GM19452 (cell line): ENCODE data around the gene EIF4H.
A peak's percentile ranks its signal among the peaks of the same experiment; 100 is the strongest.
"Not testable (repeated sequence)": the region's sequence is repeated elsewhere in the genome, so short reads cannot be mapped to it uniquely, and the experiment has no call there.

Source experiments
- ATAC-seq: cut with Tn5 transposase; IDR thresholded peaks from one replicate; pipeline ENCODE4 v1.9.1; 2021; ENCODE audit not compliant: unreplicated experiment

The EIF4H gene

DNA sequence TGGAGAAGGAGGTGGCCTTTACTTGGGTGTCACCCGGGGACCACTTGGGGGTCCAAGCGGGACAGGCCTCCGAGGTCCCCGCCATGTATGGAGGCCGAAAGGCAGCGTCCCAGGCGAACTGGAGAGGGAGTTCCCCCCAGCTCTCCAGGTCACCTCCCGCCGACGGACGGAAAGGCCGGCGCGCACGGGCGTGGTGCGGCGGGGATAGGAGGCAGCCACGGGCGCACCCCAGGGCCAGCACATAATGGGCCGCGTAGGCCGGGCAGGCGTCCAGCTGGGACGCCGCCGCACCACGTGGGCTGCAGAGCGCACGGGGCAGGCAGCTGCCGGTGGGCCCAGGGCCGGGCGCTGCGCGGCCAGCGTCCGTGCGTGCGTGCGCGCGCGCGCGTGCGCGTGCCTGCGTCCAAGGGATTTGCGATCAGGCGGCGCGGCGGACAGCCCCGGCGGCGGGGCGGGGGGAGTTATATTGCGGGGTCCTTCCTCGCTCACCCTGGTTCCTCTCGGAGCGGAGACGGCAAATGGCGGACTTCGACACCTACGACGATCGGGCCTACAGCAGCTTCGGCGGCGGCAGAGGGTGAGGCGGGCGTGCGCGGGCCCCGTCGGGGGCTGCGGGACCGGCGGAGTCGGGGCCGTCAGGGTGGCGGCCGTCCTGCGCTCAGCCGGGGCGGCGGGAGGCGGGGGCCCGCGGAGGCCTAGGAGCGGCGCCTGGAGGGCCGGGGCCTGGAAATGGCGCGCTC lies at the start of gene EIF4H:
EIF4H (plus strand) TSS at position 491 of the 740 bp plus-strand sequence; CDS start at position 519, 28 bp downstream.
- peak; percentile 84 for ATAC-seq

DNA sequence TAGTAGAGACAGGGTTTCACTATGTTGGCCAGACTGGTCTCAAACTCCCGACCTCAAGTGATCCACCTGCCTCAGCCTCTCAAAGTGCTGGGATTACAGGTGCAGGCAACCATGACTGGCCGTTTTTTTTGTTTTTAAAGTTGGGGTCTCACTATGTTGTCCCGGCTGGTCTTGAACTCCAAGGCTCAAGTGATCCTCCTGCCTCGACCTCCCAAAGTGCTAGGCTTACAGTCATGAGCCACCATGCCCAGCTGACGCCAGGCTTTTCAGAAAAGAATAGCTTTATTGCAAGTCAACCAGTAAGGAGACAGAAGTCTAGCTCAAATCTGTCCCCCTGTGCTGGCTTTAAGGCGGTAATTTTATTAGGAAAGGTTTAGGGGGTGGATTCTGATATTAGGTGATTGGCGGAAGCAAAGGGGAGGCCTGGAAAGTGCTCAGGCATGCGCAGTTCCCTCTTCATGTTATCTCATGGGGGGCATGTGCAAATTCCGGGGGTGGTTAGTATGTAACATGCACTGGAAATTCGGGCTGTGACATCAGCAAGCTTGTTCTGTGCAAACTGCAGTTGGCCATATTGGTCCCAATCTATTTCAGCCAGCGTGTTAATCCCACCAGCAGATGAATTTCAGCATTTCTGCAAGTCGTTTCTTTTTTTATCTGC lies 47.8 kb upstream of the EIF4H start:
- no peak for ATAC-seq

DNA sequence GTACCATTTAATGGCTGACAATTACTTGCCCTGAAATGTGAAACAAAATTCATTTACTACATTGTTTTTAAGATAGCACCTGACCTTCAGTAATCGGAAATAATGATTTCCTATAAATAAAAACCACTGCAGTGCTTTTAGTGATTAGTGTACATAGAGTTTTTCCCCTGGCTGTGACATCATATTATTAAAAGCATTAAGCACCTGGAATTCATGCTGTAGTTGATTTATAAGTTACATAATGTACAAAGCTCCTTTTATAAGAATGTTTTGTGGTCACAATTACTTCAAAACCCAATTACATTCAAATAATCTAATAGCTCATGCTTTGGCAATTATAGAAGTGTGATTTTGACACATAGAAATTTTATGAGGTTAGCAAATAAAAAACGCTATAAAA lies 44.3 kb upstream of the EIF4H start:
- ATAC-seq: no peak

DNA sequence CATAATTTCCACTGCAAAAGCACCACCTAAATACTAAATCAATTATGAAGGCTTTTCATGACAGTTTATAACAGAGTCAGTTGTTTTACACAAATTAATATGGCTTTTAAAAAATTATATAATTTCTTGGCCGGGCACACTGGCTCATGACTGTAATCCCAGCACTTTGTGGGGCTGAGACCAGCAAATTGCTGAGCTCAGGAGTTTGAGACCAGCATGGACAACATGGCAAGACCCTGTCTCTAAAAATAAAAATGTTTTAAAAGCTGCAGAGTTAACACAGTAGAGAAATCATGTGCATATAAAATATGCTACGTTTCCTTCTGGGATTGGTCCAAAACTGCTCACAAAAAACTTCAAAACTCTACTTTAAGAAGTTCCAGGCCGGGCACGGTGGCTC lies 43.6 kb upstream of the EIF4H start:
- ATAC-seq: no peak

DNA sequence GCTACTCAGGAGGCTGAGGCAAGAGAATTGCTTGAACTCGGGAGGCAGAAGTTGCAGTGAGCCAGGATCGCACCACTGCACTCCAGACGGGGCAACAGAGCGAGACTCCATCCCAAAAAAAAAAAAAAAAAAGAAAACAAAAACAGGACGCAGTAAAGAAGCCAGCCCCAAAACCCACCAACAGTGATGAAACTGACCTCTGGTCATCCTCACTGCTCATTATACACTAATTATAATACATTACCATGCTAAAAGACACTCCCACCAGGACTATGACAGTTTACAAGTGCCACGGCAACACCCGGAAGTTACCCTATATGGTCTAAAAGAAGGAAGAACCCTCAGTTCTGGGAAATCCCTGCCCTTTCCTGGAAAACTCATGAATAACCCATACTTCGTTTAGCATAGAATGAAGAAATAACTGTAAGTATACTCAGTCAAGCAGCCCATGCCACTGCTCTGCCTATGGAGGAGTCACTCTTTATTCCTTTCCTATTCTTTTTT lies 40.0 kb upstream of the EIF4H start:
- no peak for ATAC-seq

DNA sequence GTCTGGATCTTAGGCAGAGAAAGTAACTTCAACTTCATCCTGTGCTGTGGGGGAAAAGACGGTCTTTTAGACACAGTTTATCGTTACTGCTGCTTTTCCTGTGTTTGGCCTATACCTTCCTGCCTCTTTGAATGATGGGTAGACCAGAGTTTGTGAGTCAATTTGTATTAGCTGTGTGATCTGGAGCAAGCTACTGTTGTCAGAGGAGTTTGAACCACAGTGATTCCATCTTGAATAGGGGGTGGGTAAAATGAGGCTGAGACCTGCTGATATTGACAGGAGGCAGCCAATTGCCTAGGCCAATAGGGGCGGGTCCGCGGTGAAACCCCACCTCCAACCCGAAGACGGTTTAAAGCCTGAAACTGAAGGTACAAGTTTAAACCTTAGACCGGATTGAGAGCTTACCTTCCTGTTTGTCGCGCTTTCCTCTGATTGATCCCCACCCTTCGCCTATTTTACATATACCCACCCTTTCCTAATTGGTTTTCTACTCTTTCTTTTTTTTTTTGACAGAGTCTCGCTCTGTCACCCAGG lies 35.8 kb upstream of the EIF4H start:
- ATAC-seq: no peak

DNA sequence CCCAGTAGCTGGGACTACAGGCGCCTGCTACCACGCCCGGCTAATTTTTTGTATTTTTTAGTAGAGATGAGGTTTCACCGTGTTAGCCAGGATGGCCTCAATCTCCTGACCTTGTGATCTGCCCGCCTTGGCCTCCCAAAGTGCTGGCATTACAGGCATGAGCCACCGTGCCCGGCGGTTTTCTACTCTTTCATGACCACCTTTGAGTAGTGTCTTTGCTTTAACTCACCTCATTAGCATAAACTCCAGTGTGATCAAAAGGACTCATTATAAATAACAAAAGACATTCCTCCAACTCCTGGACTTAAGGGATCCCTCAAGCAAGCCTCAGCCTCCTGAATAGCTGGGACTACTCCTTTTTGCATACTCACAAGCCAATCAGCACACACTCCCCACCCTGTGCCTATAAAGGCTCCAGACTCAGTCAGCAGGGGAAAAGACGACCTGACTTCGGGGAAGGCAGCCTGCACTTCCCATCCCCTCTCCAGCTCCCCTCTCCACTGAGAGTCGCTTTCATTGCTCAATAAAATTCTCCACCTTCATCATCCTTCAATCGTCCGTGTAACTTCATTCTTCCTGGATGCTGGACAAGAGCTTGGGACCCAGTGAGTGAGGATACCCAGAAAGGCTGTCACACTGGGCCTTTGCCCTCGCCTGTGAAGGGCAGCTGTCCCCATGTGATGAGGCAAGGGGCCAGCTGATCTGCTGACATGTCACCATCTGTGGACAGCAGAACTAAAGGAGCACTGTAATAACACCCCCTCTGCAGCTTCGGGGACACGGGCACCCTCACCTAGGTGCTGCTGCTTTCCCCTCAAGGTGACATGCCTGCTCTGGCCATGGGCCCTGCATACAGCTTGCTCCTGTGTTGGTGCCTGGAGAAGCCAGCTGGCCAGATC lies 35.0 kb upstream of the EIF4H start:
- ATAC-seq: no peak

DNA sequence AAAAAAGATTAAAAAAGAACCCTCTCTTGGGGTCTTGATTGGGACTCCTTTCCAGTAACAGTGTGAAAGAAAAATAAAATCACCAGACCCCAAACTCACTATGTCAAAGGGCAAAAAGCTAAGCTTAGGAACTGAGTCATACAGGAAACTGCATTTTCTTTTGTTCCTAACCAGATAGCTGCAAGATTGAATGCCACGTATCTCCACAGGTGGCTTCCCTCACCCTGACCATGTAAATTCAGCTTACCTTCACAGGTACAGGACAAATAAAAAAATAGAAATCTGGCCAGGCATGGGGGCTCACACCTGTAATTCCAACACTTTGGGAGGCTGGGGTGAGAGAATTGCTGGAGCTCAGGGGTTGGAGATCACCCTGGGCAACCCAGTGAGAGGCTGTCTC lies 32.5 kb upstream of the EIF4H start:
- no peak for ATAC-seq

DNA sequence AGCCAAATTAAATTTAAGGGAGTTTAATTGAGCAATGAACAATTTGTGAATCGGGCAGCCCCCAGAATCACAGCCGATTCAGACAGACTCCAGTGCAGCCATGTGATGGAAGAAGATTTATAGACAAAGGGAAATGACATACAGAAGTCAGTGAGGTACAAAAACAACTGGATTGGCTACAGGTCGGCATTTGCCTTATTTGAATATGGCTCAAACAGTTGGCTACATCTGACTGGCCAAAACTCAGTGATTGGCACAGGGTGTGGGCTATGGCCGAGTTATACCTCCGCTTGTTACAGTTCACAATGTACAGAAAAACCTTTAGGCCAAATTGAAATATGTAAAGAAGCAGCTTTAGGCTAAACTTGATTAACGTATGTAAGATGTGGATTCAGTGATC lies 30.8 kb upstream of the EIF4H start:
- no peak for ATAC-seq

DNA sequence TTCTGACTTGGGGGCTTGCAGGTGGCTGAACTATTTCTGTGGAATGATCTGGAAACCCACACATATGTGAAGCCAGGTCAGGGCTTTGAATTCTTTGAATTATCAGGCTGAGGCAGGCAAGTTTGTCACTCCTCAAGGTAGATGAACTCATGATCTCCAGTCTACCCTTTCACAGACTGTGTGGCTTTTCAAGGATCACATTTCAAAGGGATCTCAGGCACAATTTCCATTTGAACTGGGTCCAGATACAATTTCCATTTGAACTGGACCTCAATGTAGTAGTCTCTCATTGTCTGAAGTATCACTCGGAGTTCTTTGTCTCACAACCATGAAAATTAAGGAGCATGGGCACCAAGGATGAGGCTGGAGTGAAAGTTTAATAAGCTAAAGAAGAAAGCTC lies 25.7 kb upstream of the EIF4H start:
- ATAC-seq: no peak

DNA sequence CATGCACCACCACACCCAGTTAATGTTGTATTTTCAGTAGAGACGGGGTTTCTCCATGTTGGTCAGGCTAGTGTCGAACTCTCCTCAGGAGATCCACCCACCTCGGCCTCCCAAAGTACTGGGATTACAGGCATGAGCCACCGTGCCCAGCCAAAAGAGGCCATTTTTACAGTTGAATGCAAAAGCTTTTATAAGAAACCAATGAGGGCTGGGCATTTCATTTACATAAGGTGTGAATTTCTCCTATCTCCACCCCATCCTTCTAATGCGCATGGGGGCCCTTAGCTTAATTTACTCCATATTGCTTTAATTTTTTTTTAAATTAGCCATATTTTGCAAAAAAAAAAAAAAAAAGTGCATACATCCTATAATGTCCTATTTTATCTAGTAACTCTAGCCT lies 25.1 kb upstream of the EIF4H start:
- ATAC-seq: no peak

DNA sequence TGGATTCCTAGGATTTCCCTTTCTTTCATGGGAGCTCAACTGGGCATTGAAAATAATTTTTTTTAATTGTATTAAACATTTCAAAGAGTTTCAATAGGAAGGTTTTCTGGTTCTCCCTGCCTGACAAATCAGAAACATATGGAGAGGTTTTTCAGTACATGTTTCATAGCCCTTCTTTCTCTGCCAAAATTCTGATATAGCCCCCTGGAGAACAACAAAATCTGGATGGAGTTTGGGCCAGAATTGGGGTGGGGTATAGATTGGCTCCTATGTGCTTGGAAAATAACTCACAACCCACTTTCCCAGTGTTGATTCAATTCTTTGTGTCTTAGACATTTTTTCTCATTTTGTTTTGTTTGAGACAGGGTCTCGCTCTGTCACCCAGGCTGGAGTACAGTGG lies 24.6 kb upstream of the EIF4H start:
- ATAC-seq: no peak

DNA sequence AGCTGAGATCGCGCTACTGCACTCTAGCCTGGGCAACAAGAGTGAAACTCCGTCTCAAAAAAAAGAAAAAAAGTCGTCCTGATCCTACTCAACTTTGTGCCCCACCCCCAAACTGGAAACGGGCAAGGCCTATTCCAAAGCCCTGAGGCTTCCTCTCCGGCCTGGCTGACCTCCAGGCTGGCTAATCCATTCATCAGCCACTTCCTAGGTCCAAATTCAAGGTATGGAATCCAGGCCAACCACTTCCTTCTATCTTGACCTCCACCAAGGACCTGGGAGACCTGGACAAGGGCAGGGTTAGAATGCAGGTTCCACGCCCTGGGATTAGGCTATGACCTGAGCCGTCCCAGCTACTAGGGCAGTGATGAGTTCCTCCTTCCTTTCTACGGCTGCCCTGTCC lies 20.4 kb upstream of the EIF4H start:
- ATAC-seq: no peak

DNA sequence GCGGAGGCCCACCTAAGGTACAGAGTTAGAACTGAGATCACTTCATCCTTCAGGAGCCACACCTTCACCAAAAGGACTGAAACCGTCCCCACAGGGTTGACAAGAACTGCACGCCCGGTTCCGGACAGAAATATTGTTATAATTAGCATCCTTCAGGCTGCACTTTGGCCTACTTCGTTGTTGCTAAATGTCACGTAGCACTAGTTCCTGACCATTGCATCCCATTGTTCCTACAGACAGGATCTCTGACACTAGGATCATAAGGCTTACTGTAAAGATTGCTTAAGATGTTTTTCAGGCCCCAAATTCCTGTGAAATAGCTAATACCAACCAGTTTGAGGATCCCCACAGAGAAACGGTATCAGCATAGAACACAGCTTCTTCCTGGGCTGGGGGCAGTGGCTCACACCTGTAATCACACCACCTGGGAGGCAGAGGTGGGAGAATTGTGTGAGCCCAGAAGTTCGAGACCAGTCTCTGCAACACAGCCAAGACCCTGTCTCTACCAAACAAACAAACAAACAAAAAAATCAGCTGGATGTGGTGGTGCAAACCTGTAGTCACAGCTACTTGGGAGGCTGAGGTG lies 18.3 kb upstream of the EIF4H start:
- no peak for ATAC-seq

DNA sequence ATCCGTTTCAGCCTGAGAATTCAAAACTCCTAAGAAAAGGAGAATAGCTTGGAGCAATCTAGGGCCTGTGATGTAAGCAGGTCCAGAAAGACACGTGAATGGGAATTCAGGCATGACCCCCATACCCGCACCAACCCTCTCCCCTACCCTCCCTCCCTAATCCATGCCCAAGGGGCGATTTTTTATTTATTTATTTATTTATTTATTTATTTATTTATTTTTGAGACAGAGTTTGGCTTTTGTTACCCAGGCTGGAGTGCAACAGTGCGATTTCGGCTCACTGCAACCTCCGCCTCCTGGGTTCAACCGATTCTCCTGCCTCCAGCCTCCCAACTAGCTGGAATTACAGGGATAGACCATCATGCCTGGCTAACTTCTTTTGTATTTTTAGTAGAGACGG lies 16.6 kb upstream of the EIF4H start:
- ATAC-seq: no peak

DNA sequence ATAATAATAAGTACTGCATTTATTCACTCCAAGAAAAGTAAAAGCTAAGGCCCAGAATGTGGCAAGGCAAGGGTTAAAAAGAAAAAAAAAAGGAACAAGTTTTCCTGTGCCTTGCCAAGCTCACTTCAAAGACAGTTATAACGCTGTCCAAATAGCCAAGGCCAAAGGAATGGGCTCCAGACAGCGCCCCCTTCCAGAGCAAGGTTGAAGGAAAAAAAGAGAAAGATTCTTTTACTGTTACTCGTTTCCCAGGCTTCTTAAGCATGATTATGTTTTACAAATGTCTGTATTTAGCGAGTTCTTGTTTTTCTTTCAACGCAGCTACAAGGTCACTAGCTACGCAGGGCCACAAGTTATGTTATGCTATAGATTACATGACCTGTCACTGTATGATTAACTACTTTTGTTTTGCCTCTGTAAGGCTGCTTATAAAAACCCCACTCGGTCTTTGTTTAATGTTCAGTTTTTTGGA lies 9.1 kb upstream of the EIF4H start:
- no peak for ATAC-seq

DNA sequence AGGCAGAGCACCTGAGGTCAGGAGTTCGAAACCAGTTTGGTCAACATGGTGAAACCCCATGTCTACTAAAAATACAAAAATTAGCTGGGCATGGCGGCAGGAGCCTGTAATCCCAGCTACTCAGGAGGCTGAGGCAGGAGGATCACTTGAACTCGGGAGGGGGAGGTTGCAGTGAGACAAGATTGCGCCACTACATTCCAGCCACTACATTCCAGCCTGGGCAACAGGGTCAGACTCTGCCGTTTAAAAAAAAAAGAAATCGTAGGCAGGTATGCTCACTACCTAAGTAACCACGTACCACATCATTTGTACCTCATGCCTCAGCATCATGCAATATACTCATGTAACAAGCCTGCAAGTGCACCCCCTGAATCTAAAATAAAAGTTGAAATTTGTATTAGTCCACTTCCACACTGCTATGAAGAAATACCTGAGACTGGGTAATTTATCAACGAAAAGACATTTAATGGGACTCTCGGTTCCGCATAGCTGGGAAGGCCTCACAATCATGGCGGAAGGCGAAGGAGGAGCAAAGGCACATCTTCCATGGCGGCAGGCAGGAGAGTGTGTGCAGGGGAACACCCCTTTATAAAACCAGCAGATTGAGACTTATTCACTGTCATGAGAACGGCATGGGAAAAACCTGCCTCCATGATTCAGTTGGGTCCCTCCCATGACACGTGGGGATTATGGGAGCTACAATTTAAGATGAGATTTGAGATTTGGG lies 8.1 kb upstream of the EIF4H start:
- ATAC-seq: no peak

DNA sequence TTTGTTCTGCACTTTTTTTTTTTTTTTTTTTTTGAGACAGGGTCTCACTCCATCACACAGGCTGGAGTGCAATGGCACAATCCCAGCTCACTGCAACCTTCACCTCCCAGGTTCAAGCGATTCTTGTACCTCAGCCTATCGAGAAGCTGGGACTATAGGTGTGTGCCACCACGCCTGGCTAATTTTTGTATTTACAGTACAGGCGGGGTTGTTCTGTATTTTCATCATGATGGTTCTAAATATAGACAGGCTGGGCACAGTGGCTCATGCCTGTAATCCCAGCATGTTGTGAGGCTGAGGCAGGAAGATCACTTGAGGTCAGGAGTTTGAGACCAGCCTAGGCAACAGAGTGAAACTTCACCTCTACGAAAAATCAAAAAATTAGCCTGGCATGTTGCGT lies 6.8 kb upstream of the EIF4H start:
- not testable (repeated sequence) for ATAC-seq

DNA sequence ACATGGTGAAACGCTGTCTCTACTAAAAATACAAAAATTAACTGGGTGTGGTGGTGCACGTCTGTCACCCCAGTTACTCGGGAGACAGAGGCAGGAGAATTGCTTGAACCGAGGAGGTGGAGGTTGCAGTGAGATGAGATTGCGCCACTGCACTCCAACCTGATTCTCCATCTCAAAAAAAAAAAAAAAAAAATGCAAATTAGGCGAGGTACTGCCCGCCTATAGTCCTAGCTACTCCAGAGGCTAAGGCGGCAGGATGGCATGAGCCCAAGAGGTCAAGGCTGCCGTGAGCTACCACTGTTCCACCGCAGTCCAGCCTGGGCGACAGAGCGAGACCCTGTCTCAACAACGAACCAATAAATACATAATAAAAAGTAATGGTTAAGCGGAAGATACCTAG lies 1.1 kb upstream of the EIF4H start:
- no peak for ATAC-seq

DNA sequence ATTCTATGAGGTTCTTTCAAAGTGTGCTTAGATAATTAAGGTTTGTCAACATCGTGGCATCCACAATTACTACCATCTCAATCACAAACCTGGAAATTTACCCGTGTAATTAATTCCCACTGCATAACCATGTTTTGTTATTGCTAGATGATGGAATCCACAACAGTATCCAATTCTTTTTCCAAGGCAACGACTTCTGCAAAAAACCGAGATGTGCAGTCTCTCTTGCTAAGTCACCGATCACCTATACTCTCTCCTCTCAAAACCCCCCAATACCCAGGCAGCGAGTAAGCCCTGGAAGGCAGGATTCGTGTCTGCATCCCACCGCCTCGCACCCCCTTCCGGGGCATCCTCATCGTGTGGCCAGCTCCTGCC lies 678 bp upstream of the EIF4H start:
- ATAC-seq: peak; percentile 11
